ENCODE measurements around the gene PFDN1.

Gene PFDN1

DNA sequence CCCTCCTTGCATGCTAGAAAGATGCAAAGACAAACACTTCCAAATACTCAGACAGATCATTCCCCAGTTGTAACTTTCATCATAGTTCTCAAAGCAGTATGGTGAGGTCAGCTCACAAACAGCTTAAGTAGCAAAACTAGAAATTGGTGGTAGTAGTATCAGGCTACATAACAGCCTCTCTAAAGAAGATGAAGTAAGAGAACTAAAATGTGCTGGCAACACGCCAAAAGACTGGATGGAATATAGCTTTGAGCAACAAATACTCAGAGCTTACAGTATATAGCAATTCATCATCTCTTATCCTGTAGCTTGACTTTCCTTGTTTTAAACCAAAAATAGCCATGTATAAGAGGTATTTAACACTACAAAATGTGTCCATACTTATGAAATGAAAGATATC lies 7.5 kb downstream of the PFDN1 start:
- DNase-seq: peak; percentile 17

DNA sequence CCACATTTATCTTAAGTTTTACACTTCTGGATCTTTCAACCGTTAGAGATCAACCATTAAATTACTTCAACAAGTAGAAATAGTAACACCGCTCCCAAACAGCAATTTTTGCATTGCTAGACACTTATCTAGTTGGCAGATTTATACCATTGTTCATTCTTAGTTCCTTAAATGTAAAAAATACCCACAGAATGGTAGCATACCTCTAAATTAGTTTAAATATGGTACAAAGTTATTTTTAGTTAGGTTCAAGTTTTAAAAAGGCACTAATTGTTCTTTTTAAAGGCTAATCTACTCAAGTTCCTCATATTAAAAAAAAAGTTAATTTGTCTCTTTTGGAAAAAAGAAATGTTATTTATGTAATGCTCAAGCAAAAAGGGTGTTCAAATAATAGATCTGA lies 8.1 kb downstream of the PFDN1 start:
- no peak for DNase-seq

GRCh38 chr5:140293849-140294100 lies 9.1 kb downstream of the PFDN1 start:
- no peak for DNase-seq

DNA sequence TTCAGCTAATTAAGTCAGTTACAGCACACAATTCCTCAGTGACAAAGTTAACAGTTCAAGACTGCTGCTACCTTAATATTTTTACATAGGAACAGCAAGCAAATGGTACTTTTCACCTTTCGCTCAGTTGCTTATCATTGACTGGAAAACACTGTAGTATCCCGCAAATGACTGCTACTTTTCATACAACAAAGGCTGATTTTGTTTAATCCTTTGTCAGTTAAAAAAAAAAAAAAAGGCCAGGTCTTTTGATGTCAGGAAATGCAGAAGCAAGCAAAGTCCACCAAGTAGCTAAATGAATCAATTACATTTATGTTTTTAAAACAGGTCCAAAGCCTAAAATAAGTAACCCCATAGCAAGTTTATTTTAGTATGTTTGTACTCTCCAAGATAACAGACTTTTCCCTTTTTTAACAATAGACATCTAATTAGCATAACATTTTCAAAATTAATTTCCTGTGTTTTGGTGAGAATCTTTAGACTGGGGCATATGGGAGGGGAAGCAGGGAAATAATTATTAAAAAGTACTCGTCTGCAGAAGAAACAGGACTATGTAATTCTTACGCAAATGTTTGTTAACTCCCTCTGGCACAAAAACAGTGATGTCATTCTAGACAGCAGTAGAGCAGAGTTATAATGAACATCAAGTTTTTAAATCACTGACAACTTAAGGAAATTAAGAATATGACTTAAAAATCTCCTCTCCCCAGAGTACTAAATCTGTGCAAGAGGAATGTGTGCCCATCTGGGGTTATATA lies 9.6 kb downstream of the PFDN1 start:
- no peak for DNase-seq

- no peak for DNase-seq
Observed at GRCh38 chr5:140292212-140293036, 10.5 kb downstream of the PFDN1 start.

- DNase-seq: no peak
Observed at GRCh38 chr5:140287801-140288521, 14.9 kb downstream of the PFDN1 start.

GRCh38 chr5:140286424-140286823 lies 16.5 kb downstream of the PFDN1 start:
- DNase-seq: no peak

GRCh38 chr5:140284013-140284412 lies 18.9 kb downstream of the PFDN1 start:
- DNase-seq: no peak

- no peak for DNase-seq
Observed at GRCh38 chr5:140282266-140282665, 20.6 kb downstream of the PFDN1 start.

- no peak for DNase-seq
Observed at GRCh38 chr5:140275837-140276236, 27.1 kb downstream of the PFDN1 start.

- DNase-seq: no peak
Observed at GRCh38 chr5:140273401-140273877, 29.5 kb downstream of the PFDN1 start.

DNA sequence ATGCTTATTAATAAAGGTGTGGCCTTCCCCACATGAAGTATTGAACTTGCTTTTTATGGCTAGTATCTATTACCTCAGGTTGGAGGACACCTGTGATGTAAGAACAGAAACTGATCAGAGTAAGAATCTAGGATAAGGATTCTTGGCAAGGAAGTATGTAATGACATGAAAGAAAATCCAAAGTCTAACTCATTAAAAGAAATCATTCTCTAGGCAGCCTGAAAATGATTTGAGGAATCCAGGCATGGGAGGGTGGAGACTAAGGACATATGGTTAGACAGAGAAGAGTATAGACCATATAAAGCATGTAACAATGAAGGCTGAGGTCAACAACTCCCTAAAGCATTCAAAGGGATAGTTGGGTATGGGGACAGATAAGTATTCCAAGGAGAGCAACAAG lies 32.9 kb downstream of the PFDN1 start:
- DNase-seq: no peak

DNA sequence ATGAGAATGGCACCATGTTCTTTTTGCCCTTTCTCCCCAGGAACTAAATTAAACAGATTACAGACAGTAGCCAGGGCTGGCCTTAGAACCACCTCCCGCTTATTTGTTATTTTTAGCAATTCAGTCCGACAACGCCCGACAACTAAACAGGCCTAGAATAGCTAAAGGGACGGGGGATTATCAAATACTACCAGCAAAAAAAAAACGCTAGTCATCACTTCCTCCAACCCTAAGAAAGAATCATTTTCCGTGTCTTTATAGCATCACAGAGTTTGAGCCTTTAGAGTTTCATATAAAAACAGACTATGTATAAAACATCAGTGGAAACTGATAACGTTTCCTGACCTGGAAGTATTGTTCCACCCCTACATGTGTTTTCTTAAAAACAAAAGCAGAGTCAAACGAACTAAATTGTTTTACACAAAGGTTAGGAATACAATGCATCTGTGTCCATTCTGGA lies 35.3 kb downstream of the PFDN1 start:
- DNase-seq: no peak

DNA sequence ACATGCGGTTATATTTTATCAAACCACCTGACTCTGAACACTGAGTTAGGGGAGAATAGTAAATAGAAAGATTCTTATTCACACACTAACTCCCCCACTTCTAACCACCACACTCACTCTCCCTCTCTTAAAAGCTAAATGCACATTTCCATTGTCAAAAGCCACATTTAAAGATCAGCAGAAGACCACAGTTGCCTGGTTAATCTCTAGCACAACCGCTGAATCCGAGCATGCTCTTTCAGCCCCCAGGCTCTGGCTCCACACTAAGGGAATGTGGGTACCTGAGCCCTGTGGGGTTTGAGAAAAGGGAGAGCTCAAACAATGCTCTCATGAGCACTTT lies 35.7 kb downstream of the PFDN1 start:
- no peak for DNase-seq

- DNase-seq: no peak
Observed at GRCh38 chr5:140266471-140267200, 36.3 kb downstream of the PFDN1 start.

GRCh38 chr5:140265845-140266244 lies 37.1 kb downstream of the PFDN1 start:
- DNase-seq: no peak

- no peak for DNase-seq
Observed at GRCh38 chr5:140262839-140263238, 40.1 kb downstream of the PFDN1 start.

DNA sequence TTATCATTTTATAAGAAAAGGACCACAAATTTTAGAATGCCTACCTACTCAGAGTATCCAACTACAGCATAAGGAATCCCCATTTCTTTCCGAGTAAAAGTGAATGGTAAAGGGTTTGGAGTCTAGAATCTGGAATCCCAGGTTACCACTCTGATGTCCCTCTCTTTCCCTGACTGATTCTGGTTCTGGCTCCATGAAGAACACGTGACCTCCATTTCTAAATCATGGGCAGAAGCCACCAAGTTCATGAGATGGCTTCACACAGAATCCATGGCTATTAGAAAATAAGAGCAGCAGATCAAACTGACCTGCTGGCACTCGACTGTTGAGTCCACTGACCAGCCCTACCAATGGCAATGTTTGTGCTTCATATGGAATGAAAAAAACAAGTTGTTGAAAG lies 40.7 kb downstream of the PFDN1 start:
- no peak for DNase-seq

GRCh38 chr5:140261403-140262171 lies 41.3 kb downstream of the PFDN1 start:
- peak; percentile 4 for DNase-seq

- no peak for DNase-seq
Observed at GRCh38 chr5:140260089-140260656, 42.7 kb downstream of the PFDN1 start.

- DNase-seq: no peak
Observed at GRCh38 chr5:140259500-140259899, 43.4 kb downstream of the PFDN1 start.

DNA sequence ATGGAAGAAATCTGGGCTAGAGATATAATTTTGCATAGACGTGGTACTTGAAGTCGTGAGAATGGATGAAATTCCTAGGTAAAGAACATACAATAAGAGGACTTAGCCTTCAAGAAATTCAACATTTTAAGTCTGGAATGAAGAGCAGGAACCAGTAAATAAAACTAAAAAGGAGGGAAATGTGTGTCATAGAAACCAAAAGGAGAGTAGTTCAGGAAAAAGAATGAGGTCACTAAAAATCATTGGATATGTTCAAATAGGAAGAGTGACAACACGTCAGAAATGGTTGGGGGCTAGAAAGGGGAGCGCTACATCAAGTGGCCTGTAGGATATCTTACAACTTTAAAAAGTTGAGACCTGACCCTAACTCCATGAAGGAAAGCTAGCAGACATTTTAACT lies 44.0 kb downstream of the PFDN1 start:
- DNase-seq: no peak
